GM19463 (cell line): ENCODE measurements around the gene DTX1.
A peak's percentile ranks its signal among the peaks of the same experiment; 100 is the strongest.

Experiments
- ATAC-seq: cut with Tn5 transposase; IDR thresholded peaks from one replicate; pipeline ENCODE4 v1.9.1; 2021; ENCODE audit warnings: mild to moderate bottlenecking, moderate library complexity; ENCODE audit not compliant: unreplicated experiment

DTX1 gene

DNA sequence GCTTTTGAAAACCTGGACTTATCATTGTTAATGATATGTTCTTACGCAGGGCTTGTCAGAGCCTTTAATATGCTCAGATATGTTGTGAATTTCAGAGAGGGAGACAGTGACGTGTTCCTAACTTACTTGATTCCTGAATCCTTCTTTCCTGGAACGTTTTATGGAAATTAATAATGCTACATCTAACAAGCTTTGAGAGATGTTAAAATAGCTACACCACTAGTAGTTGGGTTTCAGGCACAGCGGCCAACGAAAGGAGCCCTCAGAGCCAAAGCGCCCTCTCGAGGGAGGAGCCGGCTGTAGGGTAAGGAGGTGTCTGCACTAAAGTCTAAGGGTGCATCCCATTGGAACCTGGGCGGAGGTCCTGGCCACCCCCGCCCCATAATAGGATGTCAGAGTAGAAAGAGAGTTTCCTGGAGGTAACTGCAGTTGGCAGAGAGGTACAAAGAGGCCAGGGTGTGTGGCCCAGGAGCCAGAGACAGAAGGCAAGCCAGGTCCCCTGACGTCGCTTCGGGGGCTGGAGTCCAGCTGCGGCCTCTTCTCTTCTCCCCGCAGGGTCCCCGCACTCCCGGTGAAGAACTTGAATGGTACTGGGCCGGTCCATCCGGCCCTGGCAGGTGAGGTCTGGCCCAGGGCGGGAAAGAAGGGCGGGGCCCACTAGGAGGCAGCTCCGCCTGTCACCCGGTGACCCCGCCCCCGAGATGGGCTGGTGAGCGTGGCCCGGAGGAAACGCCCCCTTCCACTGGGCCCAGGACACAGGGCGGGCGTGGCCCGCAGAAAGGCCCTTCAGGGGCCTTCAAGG, 36.3 kb downstream of the DTX1 start:
- ATAC-seq, result no peak

DNA sequence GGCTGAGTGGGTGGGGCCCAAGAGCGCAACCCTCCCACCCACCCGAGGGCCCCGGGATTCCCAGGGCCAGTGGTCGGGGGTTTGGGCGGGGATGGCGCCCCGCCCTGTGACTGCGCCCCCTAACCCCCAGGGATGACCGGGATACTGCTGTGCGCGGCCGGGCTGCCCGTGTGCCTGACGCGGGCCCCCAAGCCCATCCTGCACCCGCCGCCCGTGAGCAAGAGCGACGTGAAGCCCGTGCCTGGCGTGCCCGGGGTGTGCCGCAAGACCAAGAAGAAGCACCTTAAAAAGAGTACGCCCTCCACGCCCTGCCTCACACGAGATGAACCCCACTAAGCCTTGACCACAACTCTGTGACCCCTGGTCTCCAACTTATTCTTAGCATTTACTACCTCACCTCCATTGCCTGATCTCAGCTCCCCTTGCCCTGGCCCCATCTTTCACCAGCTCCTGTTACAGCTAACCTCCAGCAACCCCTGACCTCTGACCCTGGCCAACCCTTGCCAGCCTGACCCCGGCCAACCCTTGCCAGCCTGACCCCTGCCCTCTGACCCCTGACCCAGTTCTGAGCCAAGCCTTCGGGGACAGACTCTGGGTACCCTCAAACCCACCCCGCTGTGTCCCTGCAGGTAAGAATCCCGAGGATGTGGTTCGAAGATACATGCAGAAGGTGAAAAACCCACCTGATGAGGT, 37.0 kb downstream of the DTX1 start:
- no peak for ATAC-seq

GRCh38 chr12:113094738-113095137, 38.2 kb downstream of the DTX1 start:
- ATAC-seq, result no peak

GRCh38 chr12:113095405-113095804, 38.9 kb downstream of the DTX1 start:
- ATAC-seq, result no peak

DNA sequence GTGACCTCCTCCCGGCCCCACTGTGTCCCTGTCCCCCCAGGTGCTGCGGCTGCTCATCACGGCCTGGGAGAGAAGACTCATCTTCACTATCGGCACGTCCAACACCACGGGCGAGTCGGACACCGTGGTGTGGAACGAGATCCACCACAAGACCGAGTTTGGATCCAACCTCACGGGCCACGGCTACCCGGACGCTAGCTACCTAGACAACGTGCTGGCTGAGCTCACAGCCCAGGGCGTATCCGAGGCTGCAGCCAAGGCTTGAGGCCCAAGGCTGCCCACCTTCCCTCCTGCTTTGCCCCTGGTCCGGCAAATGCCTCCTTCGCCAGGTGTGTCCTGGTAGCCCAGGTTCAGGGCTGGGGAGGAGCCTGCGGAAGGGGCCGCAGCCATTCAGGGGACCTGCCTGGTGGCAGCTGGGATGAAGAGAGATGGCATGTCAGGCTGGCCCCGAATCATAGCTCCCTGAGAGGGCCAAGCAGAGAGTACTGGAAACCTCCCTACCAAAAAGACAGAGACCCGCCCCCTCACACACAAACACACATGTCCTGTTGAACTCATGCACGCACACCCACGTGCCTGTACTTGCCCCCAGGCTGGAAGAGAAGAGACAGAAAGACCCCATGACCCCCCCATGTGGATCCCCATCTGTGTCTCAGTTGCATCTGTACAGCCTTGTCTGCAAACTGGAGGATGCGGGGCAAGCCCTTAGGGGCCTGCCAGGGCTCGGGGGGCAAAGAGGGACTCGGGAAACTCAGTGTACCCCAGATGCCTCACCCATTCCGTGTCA, 40.3 kb downstream of the DTX1 start:
- ATAC-seq, result no peak

- no peak for ATAC-seq
Measured at GRCh38 chr12:113097716-113098440, 41.3 kb downstream of the DTX1 start.

DNA sequence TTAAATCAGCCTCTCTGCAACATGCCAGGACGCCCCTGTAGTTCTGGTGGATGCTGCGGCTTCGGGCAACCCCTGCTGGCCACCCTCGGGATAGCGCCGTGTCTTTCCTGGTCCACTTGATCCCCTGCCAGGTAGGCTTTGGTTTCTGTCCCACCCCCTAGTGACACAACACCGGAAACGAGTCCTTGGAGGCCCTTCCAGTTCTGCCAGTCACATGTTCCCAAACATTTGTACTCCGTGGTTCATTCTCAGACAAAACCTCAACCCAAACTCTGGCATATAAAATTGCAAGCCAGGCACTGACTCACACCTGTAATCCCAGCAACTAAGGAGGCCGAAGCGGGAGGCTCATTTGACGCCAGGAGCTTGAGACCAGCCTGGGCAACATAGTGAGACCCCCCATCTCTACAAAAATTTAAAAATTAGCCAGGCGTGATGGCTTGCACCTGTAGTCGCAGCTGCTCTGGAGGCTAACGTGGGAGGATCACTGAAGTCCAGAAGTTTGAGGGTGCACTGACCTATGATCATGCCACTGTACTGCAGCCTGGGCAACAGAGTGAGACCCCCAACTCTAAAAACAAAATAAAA, 42.0 kb downstream of the DTX1 start:
- peak; percentile 69 for ATAC-seq

DNA sequence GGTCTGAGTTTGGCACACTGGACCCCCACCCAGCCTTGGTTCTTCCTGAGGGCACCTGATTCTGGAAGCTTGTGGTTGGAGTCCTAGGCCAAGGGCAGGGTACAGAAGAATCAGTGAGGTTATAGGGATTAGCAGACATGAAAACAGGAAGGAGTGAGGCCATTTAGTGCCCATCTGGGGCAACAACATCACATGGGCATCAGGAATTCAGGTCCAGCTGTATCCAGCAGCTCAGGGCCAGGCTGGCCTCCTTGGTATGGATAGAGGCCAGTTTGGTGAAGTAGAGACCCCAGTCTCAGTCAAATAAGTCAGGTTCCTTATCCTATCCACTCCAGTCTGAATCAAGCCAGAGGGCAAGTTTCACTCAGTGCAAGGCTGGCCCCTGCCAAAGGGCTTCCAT, 42.8 kb downstream of the DTX1 start:
- ATAC-seq, result no peak

DNA sequence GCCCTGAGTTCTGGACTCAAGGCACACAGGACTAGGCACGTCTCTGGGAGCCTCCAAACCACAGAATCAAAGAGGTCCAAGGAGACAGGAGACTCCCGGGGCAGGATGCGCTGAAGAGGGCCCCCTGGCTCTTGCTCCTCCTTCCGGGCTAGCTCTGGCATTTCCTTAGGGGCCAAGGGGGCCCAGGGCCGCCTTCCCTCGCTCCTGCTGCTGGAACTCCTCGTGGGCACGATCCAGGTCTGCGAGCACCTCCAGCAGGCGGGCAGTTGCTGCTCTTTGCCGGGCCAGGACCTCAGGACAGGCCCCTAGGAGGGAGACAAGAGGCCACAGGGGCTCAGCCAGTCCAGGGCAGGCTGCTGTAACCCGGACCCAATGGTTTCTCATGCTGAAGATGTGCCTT, 43.2 kb downstream of the DTX1 start:
- no peak for ATAC-seq

DNA sequence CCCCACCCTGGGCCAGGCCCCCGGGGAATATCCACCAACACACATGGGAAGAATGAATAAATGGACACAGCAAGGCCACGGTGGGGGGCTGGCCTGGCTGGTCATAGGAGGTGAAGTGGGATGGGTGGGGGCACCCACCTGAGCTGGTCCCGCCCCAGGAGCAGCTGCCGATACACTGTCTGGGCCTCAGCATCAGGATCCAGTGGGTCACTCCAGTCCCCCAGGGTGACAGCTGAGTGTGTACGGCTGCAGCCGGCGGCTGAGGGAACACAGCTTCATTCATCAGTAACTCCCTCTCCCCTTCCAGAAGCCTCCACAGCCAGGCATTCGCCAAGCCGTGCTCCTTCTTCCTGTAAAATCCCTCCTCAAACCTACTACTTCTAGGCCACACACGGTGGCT, 45.2 kb downstream of the DTX1 start:
- ATAC-seq, result no peak

DNA sequence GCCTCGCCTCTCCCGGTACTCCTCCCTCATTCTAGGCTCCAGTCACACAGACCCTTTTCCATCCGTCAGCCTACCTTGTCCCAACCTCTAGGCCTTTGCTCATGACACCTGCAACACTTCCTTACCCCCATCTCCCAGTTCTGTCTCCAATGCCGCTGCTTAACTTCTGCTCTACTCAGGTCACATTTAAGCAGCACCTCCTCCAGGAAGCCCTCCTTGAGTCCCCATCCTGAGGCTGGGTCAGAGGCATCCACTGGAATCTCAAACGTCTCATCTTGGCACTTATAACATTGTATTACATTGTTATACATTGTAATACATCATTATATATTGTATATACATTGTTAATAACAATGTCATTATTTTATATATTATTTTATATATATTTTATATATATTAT, 46.3 kb downstream of the DTX1 start:
- ATAC-seq, result no peak

- ATAC-seq, result no peak
Measured at GRCh38 chr12:113103756-113104450, 47.4 kb downstream of the DTX1 start.

DNA sequence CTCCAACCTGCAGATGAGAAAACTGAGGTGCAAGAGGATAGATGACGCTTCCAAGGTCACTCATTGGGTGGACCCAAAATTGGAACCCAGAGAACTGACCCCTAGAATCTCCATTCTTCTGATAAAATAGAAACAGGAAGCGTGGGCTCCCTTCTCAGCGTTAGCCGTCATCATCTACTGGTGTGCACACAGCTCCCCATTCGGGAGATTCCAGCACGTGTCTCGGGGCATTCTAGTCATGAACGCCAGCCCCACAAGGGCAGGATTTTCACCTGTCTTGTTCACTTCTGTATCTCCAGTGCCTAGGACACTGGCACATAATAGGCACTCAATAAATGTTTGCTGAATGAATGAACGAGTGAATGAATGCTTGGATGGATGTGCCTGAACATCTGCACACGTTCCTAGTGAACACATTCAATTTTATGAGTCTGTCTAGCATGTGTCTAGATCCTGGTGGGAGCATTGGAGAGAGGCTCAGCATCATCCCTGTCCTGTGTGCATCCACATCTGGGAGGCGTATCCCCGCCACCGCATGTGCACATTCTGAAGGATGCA, 48.5 kb downstream of the DTX1 start:
- ATAC-seq, result no peak

- ATAC-seq, result no peak
Measured at GRCh38 chr12:113105606-113106271, 49.2 kb downstream of the DTX1 start.

- ATAC-seq, result no peak
Measured at GRCh38 chr12:113106361-113106760, 49.8 kb downstream of the DTX1 start.

DNA sequence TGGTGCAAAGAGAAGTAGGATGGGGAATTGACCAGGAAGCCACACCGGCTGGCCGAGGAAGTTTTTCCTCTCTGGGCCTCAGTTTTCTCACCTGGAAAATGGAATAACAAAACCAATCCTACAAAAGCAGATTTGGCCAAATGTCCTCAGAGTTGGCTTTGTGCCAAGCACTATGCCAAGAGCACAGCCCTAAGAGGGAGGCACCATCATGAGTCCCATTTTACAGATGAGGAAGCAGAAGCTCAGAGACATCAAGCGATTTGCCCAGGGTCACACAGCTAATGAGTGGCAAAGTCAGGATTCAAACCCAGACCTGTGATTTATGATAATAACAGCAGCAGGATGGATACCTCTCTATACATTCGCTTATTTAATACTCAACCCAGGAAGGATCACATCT, 51.8 kb downstream of the DTX1 start:
- no peak for ATAC-seq

DNA sequence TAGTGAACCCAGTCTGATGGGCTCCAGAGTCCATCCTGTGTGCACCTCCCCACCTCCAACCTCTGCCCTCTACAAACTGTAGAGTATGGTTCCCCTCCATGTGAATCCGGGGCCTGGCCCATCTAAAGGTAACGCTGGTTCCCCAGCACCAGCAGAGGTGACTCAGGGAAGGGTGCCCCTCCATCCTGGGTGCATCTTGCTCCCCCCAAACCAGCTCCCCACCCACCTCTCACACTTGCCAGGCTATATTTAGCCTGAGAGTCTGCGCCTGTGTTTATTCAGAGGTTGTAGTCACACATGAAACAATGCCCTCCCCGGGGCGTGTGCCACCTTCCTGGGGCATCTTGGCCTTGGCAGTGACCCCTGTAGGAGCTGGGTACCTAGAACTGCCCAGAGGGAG, 52.8 kb downstream of the DTX1 start:
- ATAC-seq, result no peak

DNA sequence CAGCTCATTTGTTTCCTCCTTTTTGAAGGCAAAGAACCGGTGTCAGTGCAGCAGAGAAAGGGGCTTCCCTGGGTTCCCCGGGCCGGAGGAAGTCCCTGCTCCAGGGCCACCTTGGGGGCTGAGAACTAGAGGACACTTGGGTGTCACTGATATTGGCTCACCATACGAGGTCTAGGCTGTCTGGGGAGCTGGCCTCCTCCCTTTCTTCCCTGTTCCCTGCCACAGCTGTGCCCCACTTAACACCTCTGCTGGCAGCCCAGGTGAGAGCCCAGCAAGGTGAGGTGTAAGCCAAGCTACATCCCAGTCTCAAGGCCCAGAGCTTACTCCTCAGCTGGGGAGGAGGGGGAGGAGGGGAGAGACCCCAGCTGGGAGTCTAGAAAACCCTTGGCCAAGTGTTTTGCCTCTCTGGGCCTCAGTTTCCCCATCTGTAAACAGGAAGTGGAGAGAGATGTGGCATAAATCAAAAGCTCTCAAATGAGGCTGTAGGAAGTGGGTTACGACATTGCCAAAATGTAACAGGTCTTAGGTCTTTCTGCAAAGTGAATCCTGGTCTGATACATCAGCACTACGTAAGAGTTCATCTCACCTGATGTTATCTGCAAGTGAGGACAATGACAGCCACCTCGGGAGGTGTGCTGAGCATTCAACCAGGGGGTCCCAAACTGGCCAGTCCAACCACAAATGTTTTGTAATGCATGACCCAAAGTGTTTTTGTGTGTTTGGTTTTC, 53.5 kb downstream of the DTX1 start:
- no peak for ATAC-seq

DNA sequence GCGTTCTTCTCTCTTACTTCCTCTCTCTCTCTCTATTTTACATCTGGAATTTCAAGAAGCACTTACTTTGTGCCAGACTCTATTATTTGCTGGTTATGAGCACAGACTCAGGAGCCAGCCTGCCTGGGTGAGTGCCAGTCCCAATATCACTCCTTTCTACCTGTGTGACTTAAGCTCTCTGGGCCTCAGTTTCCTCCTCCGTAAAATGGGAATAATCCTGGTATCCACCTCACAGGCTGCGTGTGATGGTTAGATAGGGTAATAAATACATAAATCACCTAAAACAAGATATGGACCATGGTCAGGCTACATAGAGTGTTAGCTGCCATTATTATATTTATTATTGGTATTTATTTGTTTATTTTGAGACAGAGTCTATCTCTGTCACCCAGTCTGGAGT, 54.7 kb downstream of the DTX1 start:
- ATAC-seq, result no peak
